Mucosa of stomach (tissue), 1 donor: ENCODE measurements around the gene LRRC15.

Experiments
- H3K27me3 ChIP-seq: one replicate; pipeline ENCODE4 v1.7.0; 2013; ENCODE audit warnings: mild to moderate bottlenecking, low read length; ENCODE audit not compliant: control insufficient read depth, insufficient read depth
- H3K36me3 ChIP-seq: one replicate; pipeline ENCODE4 v1.7.0; 2013; ENCODE audit warnings: low read length; ENCODE audit not compliant: control insufficient read depth, insufficient read depth
- H3K4me1 ChIP-seq: one replicate; pipeline ENCODE4 v1.7.0; 2013; ENCODE audit warnings: mild to moderate bottlenecking, low read length; ENCODE audit not compliant: control insufficient read depth, insufficient read depth
- H3K4me3 ChIP-seq: one replicate; pipeline ENCODE4 v1.7.0; 2013; ENCODE audit warnings: low read length
- H3K9ac ChIP-seq: one replicate; pipeline ENCODE4 v1.7.0; 2013; ENCODE audit warnings: mild to moderate bottlenecking, low read length, moderate library complexity
- H3K9me3 ChIP-seq: one replicate; pipeline ENCODE4 v1.7.0; 2013; ENCODE audit warnings: mild to moderate bottlenecking, low read length, moderate library complexity; ENCODE audit not compliant: control insufficient read depth
- donor health status: Pancreatic carcinoma.

The LRRC15 gene

GRCh38 chr3:194352667-194353246 is 16.8 kb downstream of the LRRC15 start:
- Histone ChIP-seq H3K36me3 (no peaks in the 10 kb centered on the region), H3K9ac (no peak overlapping the region), H3K4me1 (no peaks in the 10 kb centered on the region), H3K9me3 (no peaks in the 10 kb centered on the region), H3K4me3 (no peak overlapping the region), H3K27me3 (no peaks in the 10 kb centered on the region)

- H3K4me1 ChIP-seq = no peaks in the 10 kb centered on the region
- H3K4me3 ChIP-seq = no peak overlapping the region
- H3K27me3 ChIP-seq = no peaks in the 10 kb centered on the region
- no peaks in the 10 kb centered on the region for H3K9me3 ChIP-seq
- H3K9ac ChIP-seq = no peak overlapping the region
- no peaks in the 10 kb centered on the region for H3K36me3 ChIP-seq
Measured at GRCh38 chr3:194351952-194352536, 17.5 kb downstream of the LRRC15 start.

DNA sequence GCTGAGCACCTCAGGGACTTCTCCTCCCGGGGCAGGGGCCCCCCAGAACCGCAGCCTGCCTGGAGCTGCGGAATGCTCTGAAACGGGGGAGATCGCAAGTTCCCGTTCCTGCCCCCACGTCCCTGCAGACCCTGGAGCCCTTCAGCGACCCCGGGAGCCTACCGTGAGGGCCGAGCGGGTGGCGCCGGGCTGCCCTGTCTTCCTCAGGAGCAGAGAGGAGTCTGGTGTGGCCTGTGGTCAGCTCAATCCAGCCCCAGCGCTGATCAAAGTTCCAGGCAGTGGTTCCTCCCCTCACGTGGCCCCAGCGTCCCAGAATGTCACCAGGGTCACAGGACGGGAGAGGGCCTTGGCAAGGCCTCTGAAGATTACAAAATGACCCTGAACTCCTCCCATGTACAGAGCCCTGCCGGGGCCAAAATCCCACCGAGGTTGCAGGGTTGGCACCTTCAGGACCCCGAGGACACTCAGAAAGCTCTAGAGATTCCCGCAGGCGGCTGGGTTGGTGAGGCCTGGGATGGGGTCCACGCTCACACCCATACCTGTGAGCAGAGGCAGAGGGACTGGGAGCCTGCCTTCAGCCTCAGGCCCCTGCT is 18.4 kb downstream of the LRRC15 start, which contains the start of gene CPN2:
TSS of gene CPN2 (minus strand) at position 249 of the 593 bp plus-strand sequence. CDS start 8,626 bp downstream, outside the sequence.
- H3K9ac ChIP-seq = no peak within 1 kb of the TSS
- no peak within 1 kb of the TSS for H3K4me3 ChIP-seq

GRCh38 chr3:194350726-194351071 is 18.8 kb downstream of the LRRC15 start:
- Histone ChIP-seq H3K9ac (no peak overlapping the region), H3K4me3 (no peak overlapping the region), H3K4me1 (no peaks in the 10 kb centered on the region), H3K36me3 (no peaks in the 10 kb centered on the region), H3K9me3 (no peaks in the 10 kb centered on the region), H3K27me3 (no peaks in the 10 kb centered on the region)

More for the DNA sequence above, 18.4 kb downstream of the LRRC15 start, which contains the start of gene CPN2:
- Histone ChIP-seq H3K4me1 (no peaks in the 10 kb centered on the region), H3K27me3 (no peaks in the 10 kb centered on the region), H3K9me3 (no peaks in the 10 kb centered on the region), H3K36me3 (no peaks in the 10 kb centered on the region)

DNA sequence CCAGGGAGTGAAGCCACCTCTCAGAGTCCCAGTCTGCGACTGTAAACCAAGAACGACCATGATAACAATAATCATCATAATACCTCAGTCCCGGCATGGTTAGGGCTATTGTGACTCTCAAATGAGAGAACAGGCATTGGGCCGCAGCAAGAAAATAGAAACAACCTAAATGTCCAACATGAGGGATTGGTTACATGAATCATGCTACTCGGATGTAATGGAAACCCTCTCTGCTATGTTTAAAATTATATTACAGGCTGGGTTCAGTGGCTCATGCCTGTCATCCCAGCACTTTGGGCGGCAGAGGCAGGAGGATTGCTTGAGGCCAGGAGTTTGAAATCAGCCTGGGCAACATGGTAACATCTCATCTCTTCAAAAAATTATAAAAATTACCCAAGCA is 21.2 kb downstream of the LRRC15 start:
- H3K9ac ChIP-seq = no peak overlapping the region
- H3K4me1 ChIP-seq = no peaks in the 10 kb centered on the region
- peaks cover 4% of the 10 kb centered on the region for H3K27me3 ChIP-seq
- H3K9me3 ChIP-seq = no peaks in the 10 kb centered on the region
- H3K4me3 ChIP-seq = no peak overlapping the region
- H3K36me3 ChIP-seq = no peaks in the 10 kb centered on the region

GRCh38 chr3:194346621-194347020 is 22.9 kb downstream of the LRRC15 start:
- Histone ChIP-seq H3K4me3 (no peak overlapping the region), H3K9ac (no peak overlapping the region)

DNA sequence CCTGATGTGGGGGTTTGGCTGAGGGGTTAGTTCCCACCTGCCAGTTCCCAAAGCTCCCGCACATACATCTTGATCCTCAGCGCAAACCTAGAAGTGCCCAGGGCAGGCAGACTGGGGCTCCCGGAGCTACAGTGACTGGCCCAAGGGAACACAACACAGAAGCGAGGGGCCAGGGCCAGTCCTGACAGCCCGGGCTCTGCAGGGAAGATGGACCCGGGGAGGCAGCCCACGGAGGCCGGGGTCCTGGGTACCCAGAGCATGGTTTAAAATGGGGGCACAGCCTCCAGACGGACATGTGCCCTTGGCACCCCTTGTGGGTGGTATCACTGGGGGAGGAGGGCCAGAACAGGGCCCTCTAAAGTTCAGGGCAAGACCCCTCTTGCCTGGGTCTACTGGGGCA is 23.5 kb downstream of the LRRC15 start:
- Histone ChIP-seq H3K4me1 (no peaks in the 10 kb centered on the region), H3K27me3 (peaks cover 4% of the 10 kb centered on the region), H3K4me3 (no peak overlapping the region), H3K36me3 (no peaks in the 10 kb centered on the region), H3K9ac (no peak overlapping the region), H3K9me3 (no peaks in the 10 kb centered on the region)

More at GRCh38 chr3:194346621-194347020, 22.9 kb downstream of the LRRC15 start:
- H3K36me3 ChIP-seq = no peaks in the 10 kb centered on the region
- peaks cover 4% of the 10 kb centered on the region for H3K27me3 ChIP-seq
- H3K9me3 ChIP-seq = no peaks in the 10 kb centered on the region
- no peaks in the 10 kb centered on the region for H3K4me1 ChIP-seq

- Histone ChIP-seq H3K9me3 (no peaks in the 10 kb centered on the region), H3K27me3 (peaks cover 4% of the 10 kb centered on the region), H3K36me3 (no peaks in the 10 kb centered on the region), H3K9ac (no peak overlapping the region), H3K4me1 (no peaks in the 10 kb centered on the region), H3K4me3 (no peak overlapping the region)
Measured at GRCh38 chr3:194344012-194344411, 25.5 kb downstream of the LRRC15 start.

- Histone ChIP-seq H3K9me3 (no peaks in the 10 kb centered on the region), H3K36me3 (no peaks in the 10 kb centered on the region), H3K9ac (no peak overlapping the region), H3K4me1 (no peaks in the 10 kb centered on the region), H3K27me3 (peaks cover 4% of the 10 kb centered on the region), H3K4me3 (no peak overlapping the region)
Measured at GRCh38 chr3:194343561-194343893, 26.0 kb downstream of the LRRC15 start.

DNA sequence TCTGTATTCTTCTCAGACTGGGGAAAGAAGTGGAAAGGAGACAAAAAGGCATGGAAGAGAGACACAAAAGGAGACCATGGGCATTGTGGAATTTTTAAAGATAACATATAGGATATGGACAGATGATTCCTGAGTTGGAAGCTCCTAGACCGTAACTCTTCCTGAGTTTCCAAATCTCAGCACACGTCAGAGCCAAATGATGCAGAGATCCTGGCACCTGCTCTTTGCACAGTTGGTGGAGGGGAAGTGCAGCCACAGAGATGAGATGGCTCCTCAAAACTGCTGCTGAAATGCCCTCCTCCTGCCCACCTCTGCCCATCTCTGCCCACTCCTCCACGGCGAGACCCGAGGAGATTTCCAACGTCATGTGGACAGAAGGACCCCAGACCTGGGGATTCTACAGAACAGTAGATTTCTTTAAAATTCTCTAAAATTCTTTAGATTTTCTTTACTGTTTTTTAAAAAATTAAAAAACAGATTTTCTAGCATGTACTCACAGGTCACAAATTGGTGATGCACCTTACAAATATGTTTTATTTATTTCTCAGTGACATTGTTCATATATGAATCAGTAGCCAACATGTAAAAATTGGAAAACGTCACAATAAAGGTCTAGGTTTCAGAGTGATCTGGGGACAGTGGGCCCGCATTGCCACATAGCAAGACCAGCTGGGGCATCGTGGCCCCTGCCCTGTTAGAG is 26.5 kb downstream of the LRRC15 start:
- no peaks in the 10 kb centered on the region for H3K9me3 ChIP-seq
- no peak overlapping the region for H3K4me3 ChIP-seq
- no peaks in the 10 kb centered on the region for H3K4me1 ChIP-seq
- H3K36me3 ChIP-seq = no peaks in the 10 kb centered on the region
- H3K9ac ChIP-seq = no peak overlapping the region
- H3K27me3 ChIP-seq = peaks cover 4% of the 10 kb centered on the region

DNA sequence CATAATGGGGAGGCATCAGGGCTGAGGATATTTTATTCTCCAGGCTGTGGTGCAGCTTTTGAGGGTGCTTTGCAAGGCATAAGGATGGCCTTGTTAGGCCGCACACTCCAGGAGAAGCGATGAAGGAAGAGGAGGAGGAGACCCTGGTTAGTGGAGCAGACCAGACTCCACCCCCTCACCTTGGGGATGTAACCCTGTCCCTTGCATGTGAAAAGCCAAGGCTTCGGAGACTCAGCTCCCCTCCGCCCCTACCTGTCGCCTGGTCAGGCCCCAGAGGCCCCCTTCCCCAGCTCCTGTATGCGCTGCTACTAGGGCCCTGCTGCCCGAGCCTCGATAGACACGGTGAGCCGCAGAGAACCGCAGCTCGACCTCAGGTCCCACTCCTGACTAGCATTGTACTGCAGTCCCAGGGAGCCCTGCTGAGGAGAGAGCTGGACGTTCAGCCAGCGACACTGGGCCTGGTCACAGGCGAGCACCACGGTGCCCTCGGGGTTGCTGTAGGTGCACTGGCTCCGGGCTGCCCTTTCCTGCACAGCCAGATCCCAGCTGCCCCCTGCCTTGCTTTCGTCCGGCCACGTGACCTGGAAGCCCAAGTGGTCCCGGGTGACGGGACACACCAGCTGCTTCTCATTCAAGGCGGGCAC is 28.7 kb downstream of the LRRC15 start:
- no peak overlapping the region for H3K9ac ChIP-seq
- no peaks in the 10 kb centered on the region for H3K9me3 ChIP-seq
- H3K36me3 ChIP-seq = no peaks in the 10 kb centered on the region
- no peaks in the 10 kb centered on the region for H3K4me1 ChIP-seq
- no peak overlapping the region for H3K4me3 ChIP-seq
- H3K27me3 ChIP-seq = peaks cover 4% of the 10 kb centered on the region

- no peak overlapping the region for H3K9ac ChIP-seq
- no peaks in the 10 kb centered on the region for H3K9me3 ChIP-seq
- peaks cover 2% of the 10 kb centered on the region for H3K27me3 ChIP-seq
- no peaks in the 10 kb centered on the region for H3K4me1 ChIP-seq
- no peak overlapping the region for H3K4me3 ChIP-seq
- H3K36me3 ChIP-seq = no peaks in the 10 kb centered on the region
Measured at GRCh38 chr3:194339840-194340239, 29.7 kb downstream of the LRRC15 start.
